Stomach (tissue), 9 donors: Measurements from ENCODE around the gene CTXN3. TPM values are rescaled to one million over a fixed set of nuclear protein-coding genes. Genes with fewer than 3 reads are reported as not detected.
A peak's percentile ranks its signal among the peaks of the same experiment; 100 is the strongest.

Experiments used
- DNase-seq, 2 donors: peaks; one replicate each; pipeline versions ENCODE4 v3.0.0 to v3.0.0-alpha.2; 2013 to 2019
- H3K27ac ChIP-seq, 5 donors: fragments of 200-600 bp in 4 of 5; sonication (generic) in 4 of 5; one replicate each; pipeline ENCODE4 v1.5.1; 2013 to 2019; ENCODE audit warnings: mild to moderate bottlenecking in 1 of 5, moderate library complexity in 1 of 5
- H3K27me3 ChIP-seq, 3 donors: fragments of 200-600 bp; sonication (generic); one replicate each; pipeline ENCODE4 v1.5.1; 2017 to 2019; ENCODE audit warnings: mixed run types in 1 of 3
- H3K36me3 ChIP-seq, 4 donors: fragments of 200-600 bp; sonication (generic); 1 replicate in 3 of 4; 2 replicates in 1 of 4; pipeline ENCODE4 v1.5.1; 2016 to 2019
- H3K4me1 ChIP-seq, 4 donors: fragments of 200-600 bp; sonication (generic); one replicate each; pipeline ENCODE4 v1.5.1; 2016 to 2019
- H3K4me3 ChIP-seq, 4 donors: fragments of 200-600 bp; sonication (generic) in 3 of 4; one replicate each; pipeline ENCODE4 v1.5.1; 2016 to 2019; ENCODE audit warnings: mild to moderate bottlenecking in 1 of 4
- H3K9me3 ChIP-seq, 4 donors: fragments of 200-600 bp; sonication (generic); one replicate each; pipeline ENCODE4 v1.5.1; 2016 to 2019
- EP300 ChIP-seq: sonication (generic); formaldehyde crosslinking; IDR thresholded peaks from one replicate; pipeline ENCODE4 v1.6.1; 2017; ENCODE audit warnings: antibody characterized with exemption
- POLR2A ChIP-seq, 4 donors: fragments of 450-650 bp; IDR thresholded peaks; one replicate each; pipeline ENCODE4 v1.6.1; 2016; ENCODE audit warnings: antibody characterized with exemption in 4 of 4, control low read depth in 2 of 4, mild to moderate bottlenecking in 1 of 4, moderate library complexity in 1 of 4
- POLR2AphosphoS5 ChIP-seq, 3 donors: sonication (generic); formaldehyde crosslinking; IDR thresholded peaks; one replicate each; pipeline ENCODE4 v1.6.1; 2016; ENCODE audit warnings: antibody characterized with exemption in 3 of 3
- WGBS, 5 donors: extraction: QIAGEN DNeasy Blood & Tissue Kit in 3 of 5; methylation state at CpG; one replicate each; pipeline versions ENCODE4 v1.1.5 to v1.1.7; 2013 to 2018; 5-methylcytosine and 5-hydroxymethylcytosine counted together
- intact Hi-C: fragments of 100-400 bp; cut with DNase I; formaldehyde crosslinking; loops from one replicate; pipeline ENCODE4 v1.15.1; 2023; ENCODE audit warnings: low total_unique reads
- polyA plus RNA-seq, 3 donors: library from polyadenylated mRNA; stranded (reverse); fragments of 200-250 nt; gene quantifications; one replicate each; pipeline ENCODE4 v1.2.3, GENCODE V29; 2013
- total RNA-seq, 5 donors: library from RNA; depleted of rRNA; stranded (reverse); fragments of >200 nt; gene quantifications; one replicate each; pipeline versions ENCODE4 v1.1.0 to v1.2.3, GENCODE V29; 2014 to 2016
- TF ChIP-seq, protein P1 (sequence below), 7 experiments: fragments of 450-650 bp in 4 of 7; fragments of 200-600 bp in 3 of 7; sonication (generic) in 3 of 7; IDR thresholded peaks; one replicate each; pipeline ENCODE4 v1.5.1; 2016 to 2019; ENCODE audit warnings: antibody characterized with exemption in 7 of 7, control low read depth in 2 of 7, mild to moderate bottlenecking in 1 of 7
- donor health status: healthy with polysubstance abuse.
- donor health status: Bipolar disorder and iron deficiency.
- donor health status: healthy.

The CTXN3 gene
- total and polyA plus RNA-seq, 8 donors = not detected

- Histone ChIP-seq H3K4me3 (no peak within 1 kb of the TSS), H3K27me3 (no peaks in the 10 kb centered on the region), H3K27ac (no peak within 1 kb of the TSS), H3K9me3 (no peaks in the 10 kb centered on the region), H3K36me3 (no peaks in the 10 kb centered on the region), H3K4me1 (peaks cover 0 to 14% (median 0%) of the 10 kb centered on the region in 4 donors)
- WGBS, 5 donors = 72 to 87% (median 78%) methylated on average over 5 of the region's 5 CpGs
- no peak for DNase-seq
- no peak for TF ChIP-seq POLR2AphosphoS5 (IDR thresholded peaks at IDR 0.05)
- TF ChIP-seq, protein P1, sequence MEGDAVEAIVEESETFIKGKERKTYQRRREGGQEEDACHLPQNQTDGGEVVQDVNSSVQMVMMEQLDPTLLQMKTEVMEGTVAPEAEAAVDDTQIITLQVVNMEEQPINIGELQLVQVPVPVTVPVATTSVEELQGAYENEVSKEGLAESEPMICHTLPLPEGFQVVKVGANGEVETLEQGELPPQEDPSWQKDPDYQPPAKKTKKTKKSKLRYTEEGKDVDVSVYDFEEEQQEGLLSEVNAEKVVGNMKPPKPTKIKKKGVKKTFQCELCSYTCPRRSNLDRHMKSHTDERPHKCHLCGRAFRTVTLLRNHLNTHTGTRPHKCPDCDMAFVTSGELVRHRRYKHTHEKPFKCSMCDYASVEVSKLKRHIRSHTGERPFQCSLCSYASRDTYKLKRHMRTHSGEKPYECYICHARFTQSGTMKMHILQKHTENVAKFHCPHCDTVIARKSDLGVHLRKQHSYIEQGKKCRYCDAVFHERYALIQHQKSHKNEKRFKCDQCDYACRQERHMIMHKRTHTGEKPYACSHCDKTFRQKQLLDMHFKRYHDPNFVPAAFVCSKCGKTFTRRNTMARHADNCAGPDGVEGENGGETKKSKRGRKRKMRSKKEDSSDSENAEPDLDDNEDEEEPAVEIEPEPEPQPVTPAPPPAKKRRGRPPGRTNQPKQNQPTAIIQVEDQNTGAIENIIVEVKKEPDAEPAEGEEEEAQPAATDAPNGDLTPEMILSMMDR (IDR thresholded peaks at IDR 0.05) = no peak
- no peak for TF ChIP-seq EP300
- TF ChIP-seq POLR2A (IDR thresholded peaks at IDR 0.05) = no peak
- intact Hi-C loops = no loop called here
Observed at GRCh38 chr5:127702926-127703561, 54.2 kb downstream of the CTXN3 start, which contains the start of gene CCDC192. Gene CCDC192, plus strand, starts transcription at chr5:127703391. Its CDS starts 55 bp downstream, at chr5:127703446.

DNA sequence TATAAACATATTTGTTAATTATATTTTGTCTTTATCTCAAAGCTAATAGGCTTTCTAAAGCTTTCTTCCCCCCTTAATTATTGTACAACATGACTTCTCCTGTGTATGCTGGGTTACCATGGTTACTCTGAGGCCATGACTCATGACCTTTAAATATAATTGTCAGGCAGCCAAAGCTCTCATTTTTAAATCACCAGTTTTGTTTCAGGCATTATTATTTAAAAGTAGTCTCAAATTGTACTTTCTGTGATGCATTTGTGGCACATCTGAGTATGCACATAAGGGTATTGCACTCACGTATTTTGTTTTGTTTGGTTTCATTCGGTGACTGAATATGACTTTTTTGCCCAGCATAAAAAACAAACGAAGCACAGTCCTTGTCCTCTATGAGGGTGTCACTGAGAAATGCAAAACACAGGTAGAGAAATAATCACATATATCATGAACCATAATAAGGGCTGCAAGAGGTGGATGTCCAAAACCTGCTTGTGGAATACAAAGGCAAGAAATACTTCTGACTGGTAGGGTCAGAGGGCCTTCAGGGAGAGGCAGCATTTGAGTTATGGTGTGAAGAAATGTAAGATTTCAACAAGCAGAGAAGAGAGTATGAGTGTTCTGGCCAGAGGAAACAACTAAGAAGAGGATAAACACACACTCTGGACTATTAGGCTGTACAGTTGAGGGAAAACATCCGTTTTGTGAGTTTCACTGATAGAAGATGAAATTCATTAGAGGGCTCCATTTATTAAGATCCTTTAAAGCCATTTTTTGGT lies 56.4 kb downstream of the CTXN3 start:
- intact Hi-C loops = no loop called here
- no peak overlapping the region for H3K27ac ChIP-seq
- no peaks in the 10 kb centered on the region for H3K9me3 ChIP-seq
- TF ChIP-seq EP300 (no peak), POLR2AphosphoS5 (IDR thresholded peaks at IDR 0.05) (no peak), POLR2A (IDR thresholded peaks at IDR 0.05) (no peak)
- TF ChIP-seq, protein P1 (IDR thresholded peaks at IDR 0.05) = no peak
- peak in 1 of 2 donors; percentile 46 for DNase-seq
- H3K4me3 ChIP-seq = no peak overlapping the region
- H3K4me1 ChIP-seq = peaks cover 0 to 14% (median 0%) of the 10 kb centered on the region in 4 donors
- H3K36me3 ChIP-seq = no peaks in the 10 kb centered on the region
- no peaks in the 10 kb centered on the region for H3K27me3 ChIP-seq
- WGBS, 5 donors = 52 to 64% (median 59%) methylated on average over 4 of the region's 4 CpGs

- no peaks in the 10 kb centered on the region for H3K36me3 ChIP-seq
- no peaks in the 10 kb centered on the region for H3K9me3 ChIP-seq
- TF ChIP-seq, protein P1 (IDR thresholded peaks at IDR 0.05) = no peak
- no peak for TF ChIP-seq POLR2AphosphoS5 (IDR thresholded peaks at IDR 0.05)
- no peak for TF ChIP-seq EP300
- no peak for TF ChIP-seq POLR2A (IDR thresholded peaks at IDR 0.05)
- peaks cover 0 to 14% (median 0%) of the 10 kb centered on the region in 4 donors for H3K4me1 ChIP-seq
- H3K27me3 ChIP-seq = no peaks in the 10 kb centered on the region
- 71 to 92% (median 84%) methylated on average over 1 of the region's 1 CpG for WGBS, 5 donors
- no peak overlapping the region for H3K27ac ChIP-seq
- DNase-seq = no peak
- H3K4me3 ChIP-seq = no peak overlapping the region
- intact Hi-C loops = no loop called here
Observed at GRCh38 chr5:127706691-127707090, 57.8 kb downstream of the CTXN3 start.

DNA sequence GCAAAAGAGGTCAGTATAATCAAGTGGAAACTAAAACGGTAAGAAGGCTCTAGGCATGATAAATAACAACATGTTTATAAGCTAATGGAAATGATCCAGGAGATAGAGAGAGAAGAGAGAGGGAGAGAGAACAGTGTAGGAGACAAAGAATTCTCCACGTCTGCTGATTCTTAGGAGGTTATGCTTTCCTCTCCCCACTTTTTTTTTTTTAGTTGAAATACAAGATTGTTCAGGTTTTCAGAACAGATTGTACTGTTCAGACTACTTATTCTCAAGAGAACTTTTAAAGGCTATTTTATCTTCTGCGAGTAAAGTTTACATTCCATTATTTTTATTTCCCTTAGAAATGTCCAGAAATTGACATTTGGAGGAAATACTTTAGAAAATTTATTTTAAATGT lies 58.3 kb downstream of the CTXN3 start:
- TF ChIP-seq, protein P1 (IDR thresholded peaks at IDR 0.05) = no peak
- TF ChIP-seq POLR2A (IDR thresholded peaks at IDR 0.05) = no peak
- TF ChIP-seq POLR2AphosphoS5 (IDR thresholded peaks at IDR 0.05) = no peak
- no peak for TF ChIP-seq EP300
- Histone ChIP-seq H3K9me3 (no peaks in the 10 kb centered on the region), H3K27ac (no peak overlapping the region), H3K36me3 (no peaks in the 10 kb centered on the region), H3K27me3 (no peaks in the 10 kb centered on the region), H3K4me1 (peaks cover 0 to 14% (median 0%) of the 10 kb centered on the region in 4 donors), H3K4me3 (no peak overlapping the region)
- DNase-seq = no peak
- intact Hi-C loops = no loop called here
- WGBS, 5 donors = 46 to 60% (median 50%) methylated on average over 3 of the region's 3 CpGs

Other genes with a start within 250 kb of the CTXN3 start
- 10 to 100 TPM; 12.5 to 82.8 (median 30.9) TPM for gene PRRC1, start 131.4 kb upstream of the CTXN3 start, total RNA-seq
- gene PRRC1, start 131.4 kb upstream of the CTXN3 start, polyA plus RNA-seq = 10 to 100 TPM; 17.5 to 32.7 (median 18.4) TPM
- gene CCDC192, start 54.3 kb downstream of the CTXN3 start, total RNA-seq = 1 to 10 TPM in 1 of 5 donors, not detected in 4; 2.2 TPM
- gene CCDC192, start 54.3 kb downstream of the CTXN3 start, polyA plus RNA-seq = under 1 TPM in 1 of 3 donors, not detected in 2; 0.10 TPM